ENCODE results near the gene GOLGA5.

DNA sequence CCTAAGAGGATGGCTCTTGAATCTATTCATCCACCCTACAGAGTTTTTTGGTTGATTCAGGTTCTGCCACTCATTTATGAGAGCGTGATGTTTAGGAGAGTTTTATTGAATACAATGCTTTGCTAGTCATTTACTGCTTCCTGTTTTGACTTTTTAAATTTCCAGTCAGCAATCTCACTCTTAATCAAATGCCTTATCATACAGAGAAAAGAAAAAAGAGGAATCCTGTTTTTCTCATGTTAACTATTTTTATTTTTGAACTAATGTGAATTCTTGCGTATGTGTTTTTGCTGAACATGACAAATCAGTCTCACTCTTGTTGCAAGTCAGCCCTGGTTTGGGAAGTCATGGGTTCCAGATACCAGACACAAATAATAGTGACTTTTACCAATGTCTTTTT is 23.6 kb upstream of the GOLGA5 start:
- no peak for TF ChIP-seq GATA2 (IDR thresholded peaks at IDR 0.05; ENCODE audit: low read depth, low read length)
- TF ChIP-seq GATA3 (IDR thresholded peaks at IDR 0.05; ENCODE audit: low read depth, low read length): no peak
